Prostate gland (tissue), 2 donors: Measurements from ENCODE around the gene ZBTB43.

ENCODE experiments used
- CTCF ChIP-seq, 4 experiments: fragments of 200-600 bp in 2 of 4; fragments of 450-650 bp in 2 of 4; sonication (generic) in 2 of 4; IDR thresholded peaks; 1 replicate in 3 of 4; 2 replicates in 1 of 4; pipeline ENCODE4 v1.5.1; 2016 to 2019; ENCODE audit warnings: antibody characterized with exemption in 4 of 4, mild to moderate bottlenecking in 2 of 4, moderate library complexity in 2 of 4
- POLR2A ChIP-seq: fragments of 450-650 bp; IDR thresholded peaks from one replicate; pipeline ENCODE4 v1.6.1; 2016; ENCODE audit warnings: antibody characterized with exemption, mild to moderate bottlenecking
- POLR2AphosphoS5 ChIP-seq: sonication (generic); formaldehyde crosslinking; IDR thresholded peaks from one replicate; pipeline ENCODE4 v1.6.1; 2017; ENCODE audit warnings: antibody characterized with exemption

DNA sequence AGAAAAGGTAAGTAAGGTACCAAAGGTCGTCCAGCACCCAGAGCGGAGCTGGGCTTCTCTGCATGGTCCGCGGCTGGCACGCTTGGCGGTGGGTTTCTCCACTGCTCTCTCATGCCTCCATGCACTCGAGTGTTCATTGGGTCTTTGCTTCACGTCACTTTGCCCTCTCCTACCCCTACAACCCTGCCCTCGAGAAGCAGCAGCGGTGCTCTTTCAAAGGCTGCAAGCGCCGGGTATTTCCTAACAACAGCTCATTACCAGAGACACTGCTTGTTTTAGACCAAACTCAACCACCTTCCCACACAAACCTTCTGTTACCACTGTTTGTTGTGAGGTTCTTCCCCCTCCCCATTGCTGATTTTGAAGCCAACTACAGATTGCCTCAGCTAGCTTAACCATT, 34.1 kb downstream of the ZBTB43 start:
- TF ChIP-seq POLR2AphosphoS5 (no peak), CTCF (IDR thresholded peaks at IDR 0.05) (no peak), POLR2A (no peak)
